Liver (tissue), 9 donors: ENCODE results near the gene NECAB2. TPM values are rescaled to one million over a fixed set of nuclear protein-coding genes. Genes with fewer than 3 reads are reported as not detected.

Experiments used
- DNase-seq: peaks from one replicate; pipeline ENCODE4 v3.0.0-alpha.2; 2017; ENCODE audit warnings: low spot score
- H3K27ac ChIP-seq, 2 donors: one replicate each; pipeline ENCODE4 v1.7.0; 2013; ENCODE audit warnings: inconsistent platforms in 2 of 2, low read length in 2 of 2, control low read depth in 1 of 2, low read depth in 1 of 2, mild to moderate bottlenecking in 1 of 2
- H3K27me3 ChIP-seq, 4 donors: one replicate each; pipeline versions ENCODE4 v1.6.1 to v1.7.0; 2013; ENCODE audit warnings: low read length in 3 of 4, inconsistent platforms in 1 of 4, mild to moderate bottlenecking in 1 of 4, moderate library complexity in 1 of 4; ENCODE audit not compliant: control insufficient read depth in 4 of 4, insufficient read depth in 4 of 4
- H3K36me3 ChIP-seq, 4 donors: one replicate each; pipeline versions ENCODE4 v1.6.1 to v1.7.0; 2013; ENCODE audit warnings: low read length in 3 of 4, mild to moderate bottlenecking in 3 of 4, low read depth in 1 of 4, moderate library complexity in 1 of 4; ENCODE audit not compliant: control insufficient read depth in 4 of 4, insufficient read depth in 3 of 4
- H3K4me1 ChIP-seq, 4 donors: one replicate each; pipeline versions ENCODE4 v1.6.1 to v1.7.0; 2013; ENCODE audit warnings: low read length in 3 of 4, mild to moderate bottlenecking in 3 of 4, moderate library complexity in 1 of 4; ENCODE audit not compliant: control insufficient read depth in 4 of 4, insufficient read depth in 4 of 4
- H3K4me3 ChIP-seq, 3 donors: one replicate each; pipeline versions ENCODE4 v1.6.1 to v1.7.0; 2013; ENCODE audit warnings: low read length in 3 of 3, control low read depth in 1 of 3, low read depth in 1 of 3, mild to moderate bottlenecking in 1 of 3
- H3K9ac ChIP-seq, 2 donors: one replicate each; pipeline ENCODE4 v1.7.0; 2013; ENCODE audit warnings: low read length in 2 of 2, mild to moderate bottlenecking in 2 of 2, moderate library complexity in 2 of 2, control low read depth in 1 of 2, low read depth in 1 of 2
- H3K9me3 ChIP-seq, 4 donors: one replicate each; pipeline versions ENCODE4 v1.6.1 to v1.7.0; 2013; ENCODE audit warnings: low read length in 3 of 4; ENCODE audit not compliant: control insufficient read depth in 4 of 4
- EGR1 ChIP-seq, 2 donors: IDR thresholded peaks; 2 replicates each; pipeline ENCODE4 v1.6.1; 2016 to 2018; ENCODE audit warnings: antibody characterized with exemption in 2 of 2, low read depth in 2 of 2
- FOXA1 ChIP-seq: IDR thresholded peaks from 2 replicates; pipeline ENCODE4 v1.6.1; 2016; ENCODE audit warnings: antibody characterized with exemption
- FOXA2 ChIP-seq: IDR thresholded peaks from 2 replicates; pipeline ENCODE4 v1.6.1; 2016; ENCODE audit warnings: antibody characterized with exemption
- GABPA ChIP-seq, 2 donors: IDR thresholded peaks in 1 of 2; conservative IDR thresholded peaks in 1 of 2; 2 replicates each; pipeline ENCODE4 v1.6.1; 2016; ENCODE audit warnings: antibody characterized with exemption in 2 of 2, mild to moderate bottlenecking in 1 of 2, moderate library complexity in 1 of 2
- HNF4A ChIP-seq, 2 donors: conservative IDR thresholded peaks; 2 replicates each; pipeline ENCODE4 v1.6.1; 2016; ENCODE audit warnings: antibody characterized with exemption in 2 of 2, mild to moderate bottlenecking in 2 of 2
- HNF4G ChIP-seq: IDR thresholded peaks from 2 replicates; pipeline ENCODE4 v1.6.1; 2016; ENCODE audit warnings: antibody characterized with exemption
- JUND ChIP-seq, 2 donors: IDR thresholded peaks; 2 replicates each; pipeline ENCODE4 v1.6.1; 2016; ENCODE audit warnings: antibody characterized with exemption in 2 of 2
- NR2F2 ChIP-seq: IDR thresholded peaks from 2 replicates; pipeline ENCODE4 v1.6.1; 2016; ENCODE audit warnings: antibody characterized with exemption
- RAD21 ChIP-seq, 2 donors: IDR thresholded peaks; 2 replicates each; pipeline ENCODE4 v1.6.1; 2016; ENCODE audit warnings: antibody characterized with exemption in 2 of 2, mild to moderate bottlenecking in 2 of 2
- REST ChIP-seq: IDR thresholded peaks from 2 replicates; pipeline ENCODE4 v1.6.1; 2016; ENCODE audit warnings: antibody characterized with exemption, mild to moderate bottlenecking
- RXRA ChIP-seq, 2 donors: IDR thresholded peaks; 2 replicates each; pipeline ENCODE4 v1.6.1; 2017 to 2018; ENCODE audit warnings: antibody characterized with exemption in 2 of 2, mild to moderate bottlenecking in 1 of 2
- SP1 ChIP-seq: IDR thresholded peaks from 2 replicates; pipeline ENCODE4 v1.6.1; 2018; ENCODE audit warnings: antibody characterized with exemption, mild to moderate bottlenecking
- TAF1 ChIP-seq: conservative IDR thresholded peaks from 2 replicates; pipeline ENCODE4 v1.6.1; 2016; ENCODE audit warnings: antibody characterized with exemption, mild to moderate bottlenecking
- YY1 ChIP-seq: IDR thresholded peaks from 2 replicates; pipeline ENCODE4 v1.6.1; 2016; ENCODE audit warnings: antibody characterized with exemption, mild to moderate bottlenecking
- ZBTB33 ChIP-seq: IDR thresholded peaks from 2 replicates; pipeline ENCODE4 v1.6.1; 2016; ENCODE audit warnings: antibody characterized with exemption
- WGBS: extraction: QIAGEN DNeasy Blood & Tissue Kit; methylation state at CpG from one replicate; pipeline ENCODE4 v1.1.7; 2013; 5-methylcytosine and 5-hydroxymethylcytosine counted together
- polyA plus RNA-seq, 2 donors: library from polyadenylated mRNA; stranded (reverse) in 1 of 2; unstranded in 1 of 2; fragments of 200-250 nt in 1 of 2; fragments of >200 nt in 1 of 2; fragmentation: Nextera tagmentation in 1 of 2; extraction: Ambion mirVana in 1 of 2; gene quantifications; one replicate each; pipeline versions ENCODE4 v1.2.1 to v1.2.3, GENCODE V29; 2013 to 2015
- total RNA-seq, 2 donors: library from RNA; depleted of rRNA; stranded (reverse); fragments of >200 nt; gene quantifications; one replicate each; pipeline ENCODE4 v1.2.3, GENCODE V29; 2014
- TF ChIP-seq, protein P1 (sequence below): IDR thresholded peaks from 2 replicates; pipeline ENCODE4 v1.6.1; 2016; ENCODE audit warnings: antibody characterized with exemption
- TF ChIP-seq, protein P2 (sequence below): fragments of 150-350 bp; IDR thresholded peaks from 2 replicates; pipeline ENCODE4 v1.5.1; 2017; ENCODE audit warnings: improper control_type of control experiment, low read depth, low read length; ENCODE audit not compliant: missing input control
- TF ChIP-seq, protein P3 (sequence below): IDR thresholded peaks from 2 replicates; pipeline ENCODE4 v1.6.1; 2016; ENCODE audit warnings: antibody characterized with exemption
- donor health status: healthy.
- donor health status: healthy.
- donor health status: healthy.
- donor health status: healthy.
- donor health status: healthy.

Gene NECAB2
- total and polyA plus RNA-seq, 4 donors = 2.7 to 3.8 (median 2.9) TPM; not detected in 1

DNA sequence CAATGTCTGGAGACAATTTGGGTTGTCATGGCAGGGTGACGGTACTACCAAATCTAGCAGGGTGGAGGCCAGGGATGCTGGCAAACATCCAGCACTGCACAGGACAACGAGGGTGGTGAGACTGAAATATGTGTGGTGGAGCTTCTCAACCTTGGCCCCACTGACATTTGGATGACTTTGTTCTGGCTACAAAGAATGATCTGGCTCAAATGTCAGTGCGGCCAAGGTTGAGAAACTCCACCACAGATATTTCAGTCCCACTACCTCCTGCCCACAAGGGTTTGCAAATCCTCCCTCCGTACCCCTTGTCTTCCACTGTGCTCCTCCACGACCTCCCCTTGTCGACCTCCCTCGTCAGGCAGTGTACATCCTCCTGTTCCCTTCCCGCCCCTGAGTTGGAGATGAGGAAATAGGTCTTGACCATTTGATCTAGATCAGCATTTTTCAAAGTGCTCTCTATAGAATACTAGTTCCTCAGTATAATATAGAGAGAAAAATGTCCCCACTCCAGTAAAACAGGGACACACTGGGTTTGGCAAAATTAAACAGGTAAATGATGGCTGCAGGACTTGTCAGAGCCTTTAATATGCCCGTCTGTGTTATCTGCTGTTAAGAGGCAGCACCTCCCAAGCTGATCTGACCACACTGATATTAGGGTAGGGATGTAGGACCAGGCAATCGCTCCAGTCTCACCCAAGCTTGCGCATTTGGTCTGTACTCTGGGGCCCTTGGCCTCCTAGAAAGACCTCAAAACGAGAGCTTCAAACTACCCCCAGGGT is 8.2 kb upstream of the NECAB2 start:
- no peak overlapping the region for H3K9ac ChIP-seq
- TF ChIP-seq HNF4A (conservative IDR thresholded peaks at IDR 0.05) (no peak), RXRA (IDR thresholded peaks at IDR 0.05) (no peak), FOXA2 (no peak), NR2F2 (no peak), REST (no peak), FOXA1 (no peak), TAF1 (no peak), YY1 (no peak), RAD21 (IDR thresholded peaks at IDR 0.05) (no peak), GABPA (IDR thresholded peaks at IDR 0.05 in 1 of 2, conservative IDR thresholded peaks at IDR 0.05 in 1 of 2) (no peak), JUND (IDR thresholded peaks at IDR 0.05) (no peak), EGR1 (IDR thresholded peaks at IDR 0.05; ENCODE audit: low read depth in 2 of 2) (no peak), SP1 (no peak), ZBTB33 (no peak), HNF4G (no peak)
- TF ChIP-seq, protein P1, sequence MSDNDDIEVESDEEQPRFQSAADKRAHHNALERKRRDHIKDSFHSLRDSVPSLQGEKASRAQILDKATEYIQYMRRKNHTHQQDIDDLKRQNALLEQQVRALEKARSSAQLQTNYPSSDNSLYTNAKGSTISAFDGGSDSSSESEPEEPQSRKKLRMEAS = no peak
- TF ChIP-seq, protein P2, sequence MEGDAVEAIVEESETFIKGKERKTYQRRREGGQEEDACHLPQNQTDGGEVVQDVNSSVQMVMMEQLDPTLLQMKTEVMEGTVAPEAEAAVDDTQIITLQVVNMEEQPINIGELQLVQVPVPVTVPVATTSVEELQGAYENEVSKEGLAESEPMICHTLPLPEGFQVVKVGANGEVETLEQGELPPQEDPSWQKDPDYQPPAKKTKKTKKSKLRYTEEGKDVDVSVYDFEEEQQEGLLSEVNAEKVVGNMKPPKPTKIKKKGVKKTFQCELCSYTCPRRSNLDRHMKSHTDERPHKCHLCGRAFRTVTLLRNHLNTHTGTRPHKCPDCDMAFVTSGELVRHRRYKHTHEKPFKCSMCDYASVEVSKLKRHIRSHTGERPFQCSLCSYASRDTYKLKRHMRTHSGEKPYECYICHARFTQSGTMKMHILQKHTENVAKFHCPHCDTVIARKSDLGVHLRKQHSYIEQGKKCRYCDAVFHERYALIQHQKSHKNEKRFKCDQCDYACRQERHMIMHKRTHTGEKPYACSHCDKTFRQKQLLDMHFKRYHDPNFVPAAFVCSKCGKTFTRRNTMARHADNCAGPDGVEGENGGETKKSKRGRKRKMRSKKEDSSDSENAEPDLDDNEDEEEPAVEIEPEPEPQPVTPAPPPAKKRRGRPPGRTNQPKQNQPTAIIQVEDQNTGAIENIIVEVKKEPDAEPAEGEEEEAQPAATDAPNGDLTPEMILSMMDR = no peak
- TF ChIP-seq, protein P3, sequence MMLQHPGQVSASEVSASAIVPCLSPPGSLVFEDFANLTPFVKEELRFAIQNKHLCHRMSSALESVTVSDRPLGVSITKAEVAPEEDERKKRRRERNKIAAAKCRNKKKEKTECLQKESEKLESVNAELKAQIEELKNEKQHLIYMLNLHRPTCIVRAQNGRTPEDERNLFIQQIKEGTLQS = no peak
- no peaks in the 10 kb centered on the region for H3K27me3 ChIP-seq
- no peak overlapping the region for H3K4me3 ChIP-seq
- DNase-seq = no peak
- H3K9me3 ChIP-seq = no peaks in the 10 kb centered on the region
- H3K36me3 ChIP-seq = peaks cover 21 to 64% (median 63%) of the 10 kb centered on the region in 4 donors
- H3K4me1 ChIP-seq = peaks cover 0 to 20% (median 12%) of the 10 kb centered on the region in 4 donors
- 70% methylated on average over 12 of the region's 12 CpGs for WGBS
- no peak overlapping the region for H3K27ac ChIP-seq
